OCI-LY3 (cell line): ENCODE data around the gene DNAJC13.

Experiments used
- CTCF ChIP-seq: fragments of 200-600, 300-600 bp; sonication (generic); IDR thresholded peaks from 2 replicates; pipeline ENCODE4 v1.5.1; 2014; ENCODE audit warnings: antibody characterized with exemption, low read length, low read depth
- EZH2phosphoT487 ChIP-seq: fragments of 200-600 bp; shearing (Covaris generic); IDR thresholded peaks from 2 replicates; pipeline ENCODE4 v1.6.1; 2018; ENCODE audit warnings: antibody characterized with exemption, mixed run types, low read depth

- no peak for TF ChIP-seq CTCF
- no peak for TF ChIP-seq EZH2phosphoT487
Observed at GRCh38 chr3:132417695-132418411, 551 bp downstream of the DNAJC13 start.
